Astrocyte (in vitro differentiated cells and primary cell): Measurements from ENCODE around the gene RSRC2.
"Not testable (repeated sequence)": the region's sequence is repeated elsewhere in the genome, so short reads cannot be mapped to it uniquely, and the experiment has no call there.

Source experiments
- CTCF ChIP-seq: IDR thresholded peaks from 2 replicates; pipeline ENCODE4 v1.5.1; 2011; ENCODE audit warnings: low read depth, mild to moderate bottlenecking, inconsistent platforms, low read length, moderate library complexity; ENCODE audit not compliant: insufficient read depth
- EZH2 ChIP-seq: IDR thresholded peaks from 2 replicates; pipeline ENCODE4 v1.6.1; 2012; ENCODE audit warnings: mild to moderate bottlenecking, low read length, inconsistent platforms; ENCODE audit not compliant: insufficient read depth

GRCh38 chr12:122464317-122465042 lies 62.3 kb downstream of the RSRC2 start:
- TF ChIP-seq EZH2, CTCF: not testable (repeated sequence)
